Lung (tissue), 12 donors: Measurements from ENCODE around the gene LCN2. TPM values are rescaled to one million over a fixed set of nuclear protein-coding genes. Genes with fewer than 3 reads are reported as not detected.
"Not testable (repeated sequence)": the region's sequence is repeated elsewhere in the genome, so short reads cannot be mapped to it uniquely, and the experiment has no call there.

Source experiments
- ATAC-seq: fragments of 200-7000 bp; cut with Tn5 transposase; one replicate; pipeline ENCODE4 v1.9.1; 2020; ENCODE audit warnings: moderate number of reproducible peaks; ENCODE audit not compliant: insufficient read depth, low FRiP score
- DNase-seq, 3 donors: peaks; one replicate each; pipeline ENCODE4 v3.0.0-alpha.2; 2013 to 2017
- H3K27ac ChIP-seq, 2 donors: one replicate each; pipeline ENCODE4 v1.5.1; 2013; ENCODE audit warnings: mild to moderate bottlenecking in 2 of 2, moderate library complexity in 2 of 2, control low read depth in 1 of 2, inconsistent platforms in 1 of 2, low read depth in 1 of 2, low read length in 1 of 2
- H3K27me3 ChIP-seq, 3 donors: one replicate each; pipeline ENCODE4 v1.5.1; 2013; ENCODE audit warnings: low read length in 2 of 3; ENCODE audit not compliant: control insufficient read depth in 3 of 3, insufficient read depth in 3 of 3
- H3K36me3 ChIP-seq, 4 donors: one replicate each; pipeline ENCODE4 v1.5.1; 2013; ENCODE audit warnings: low read length in 4 of 4, mild to moderate bottlenecking in 1 of 4, moderate library complexity in 1 of 4; ENCODE audit not compliant: control insufficient read depth in 4 of 4, insufficient read depth in 4 of 4
- H3K4me1 ChIP-seq, 5 donors: one replicate each; pipeline ENCODE4 v1.5.1; 2013; ENCODE audit warnings: low read length in 5 of 5, mild to moderate bottlenecking in 2 of 5, moderate library complexity in 1 of 5; ENCODE audit not compliant: control insufficient read depth in 5 of 5, insufficient read depth in 5 of 5
- H3K4me3 ChIP-seq: one replicate; pipeline ENCODE4 v1.5.1; 2013; ENCODE audit warnings: mild to moderate bottlenecking, control low read depth, moderate library complexity
- H3K9ac ChIP-seq, 2 donors: one replicate each; pipeline ENCODE4 v1.5.1; 2013; ENCODE audit warnings: low read length in 2 of 2, control low read depth in 1 of 2; ENCODE audit not compliant: insufficient read depth in 1 of 2
- H3K9me3 ChIP-seq, 4 donors: one replicate each; pipeline ENCODE4 v1.5.1; 2013; ENCODE audit warnings: low read length in 3 of 4, mild to moderate bottlenecking in 1 of 4, moderate library complexity in 1 of 4; ENCODE audit not compliant: control insufficient read depth in 4 of 4, insufficient read depth in 3 of 4
- WGBS, 2 donors: extraction: QIAGEN DNeasy Blood & Tissue Kit; methylation state at CpG; one replicate each; pipeline ENCODE4 v1.1.7; 2013; 5-methylcytosine and 5-hydroxymethylcytosine counted together
- polyA plus RNA-seq, 2 donors: library from polyadenylated mRNA; stranded (reverse); fragments of 200-250 nt; gene quantifications; one replicate each; pipeline ENCODE4 v1.2.1, GENCODE V29; 2013
- total RNA-seq, 2 donors: library from RNA; depleted of rRNA in 1 of 2; stranded (reverse); fragments of >200 nt in 1 of 2; gene quantifications; one replicate each; pipeline ENCODE4 v1.2.1, GENCODE V29; 2014 to 2021
- TF ChIP-seq, protein P1 (sequence below): IDR thresholded peaks from 2 replicates; pipeline ENCODE4 v1.5.1; 2012; ENCODE audit warnings: mild to moderate bottlenecking; ENCODE audit errors: control extremely low read depth, extremely low read depth
- donor health status: control.
- donor health status: control.
- donor health status: Bipolar disorder and iron deficiency.
- donor health status: healthy.
- donor health status: DM: yes; HTN: yes; CAD: no.

Gene LCN2
- total and polyA plus RNA-seq, 4 donors, result 114 to 842 (median 295) TPM

- WGBS, 2 donors, result 87 to 93% methylated on average over 18 of the region's 18 CpGs
- Histone ChIP-seq H3K4me1 (peaks cover 0 to 8% (median 0%) of the 10 kb centered on the region in 5 donors), H3K36me3 (peaks cover 12 to 53% (median 35%) of the 10 kb centered on the region in 4 donors), H3K27ac (no peak overlapping the region), H3K9ac (no peak overlapping the region), H3K4me3 (no peak overlapping the region), H3K27me3 (no peaks in the 10 kb centered on the region), H3K9me3 (no peaks in the 10 kb centered on the region)
- ATAC-seq (no peak), DNase-seq (no peak)
- TF ChIP-seq, protein P1, sequence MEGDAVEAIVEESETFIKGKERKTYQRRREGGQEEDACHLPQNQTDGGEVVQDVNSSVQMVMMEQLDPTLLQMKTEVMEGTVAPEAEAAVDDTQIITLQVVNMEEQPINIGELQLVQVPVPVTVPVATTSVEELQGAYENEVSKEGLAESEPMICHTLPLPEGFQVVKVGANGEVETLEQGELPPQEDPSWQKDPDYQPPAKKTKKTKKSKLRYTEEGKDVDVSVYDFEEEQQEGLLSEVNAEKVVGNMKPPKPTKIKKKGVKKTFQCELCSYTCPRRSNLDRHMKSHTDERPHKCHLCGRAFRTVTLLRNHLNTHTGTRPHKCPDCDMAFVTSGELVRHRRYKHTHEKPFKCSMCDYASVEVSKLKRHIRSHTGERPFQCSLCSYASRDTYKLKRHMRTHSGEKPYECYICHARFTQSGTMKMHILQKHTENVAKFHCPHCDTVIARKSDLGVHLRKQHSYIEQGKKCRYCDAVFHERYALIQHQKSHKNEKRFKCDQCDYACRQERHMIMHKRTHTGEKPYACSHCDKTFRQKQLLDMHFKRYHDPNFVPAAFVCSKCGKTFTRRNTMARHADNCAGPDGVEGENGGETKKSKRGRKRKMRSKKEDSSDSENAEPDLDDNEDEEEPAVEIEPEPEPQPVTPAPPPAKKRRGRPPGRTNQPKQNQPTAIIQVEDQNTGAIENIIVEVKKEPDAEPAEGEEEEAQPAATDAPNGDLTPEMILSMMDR, result no peak
These were observed 41.6 kb upstream of the LCN2 start for GRCh38 chr9:128107468-128108268.

- no peaks in the 10 kb centered on the region for H3K27me3 ChIP-seq
These were observed 40.8 kb upstream of the LCN2 start for GRCh38 chr9:128108269-128109049.

GRCh38 chr9:128109050-128109709 lies 40.1 kb upstream of the LCN2 start:
- Histone ChIP-seq H3K9me3 (peaks cover 0 to 3% (median 0%) of the 10 kb centered on the region in 4 donors), H3K9ac (no peak overlapping the region), H3K4me3 (no peak overlapping the region), H3K36me3 (peaks cover 4 to 41% (median 25%) of the 10 kb centered on the region in 4 donors), H3K27ac (no peak overlapping the region), H3K27me3 (no peaks in the 10 kb centered on the region), H3K4me1 (peaks cover 0 to 3% (median 0%) of the 10 kb centered on the region in 5 donors)
- TF ChIP-seq, protein P1, result no peak
- ATAC-seq (no peak), DNase-seq (no peak)
- 71 to 84% methylated on average over 20 of the region's 20 CpGs for WGBS, 2 donors

More at GRCh38 chr9:128108269-128109049, 40.8 kb upstream of the LCN2 start:
- Histone ChIP-seq H3K36me3 (peaks cover 12 to 47% (median 30%) of the 10 kb centered on the region in 4 donors), H3K27ac (no peak overlapping the region), H3K4me3 (no peak overlapping the region), H3K9me3 (no peaks in the 10 kb centered on the region), H3K9ac (no peak overlapping the region), H3K4me1 (peaks cover 0 to 7% (median 0%) of the 10 kb centered on the region in 5 donors)
- ATAC-seq (no peak), DNase-seq (no peak)
- TF ChIP-seq, protein P1, result no peak
- WGBS, 2 donors, result 85 to 89% methylated on average over 15 of the region's 15 CpGs

GRCh38 chr9:128111726-128112125 lies 37.5 kb upstream of the LCN2 start:
- not testable (repeated sequence) for H3K9me3 ChIP-seq, DNase-seq, H3K4me3 ChIP-seq, H3K27me3 ChIP-seq, H3K4me1 ChIP-seq, H3K9ac ChIP-seq, ATAC-seq, H3K27ac ChIP-seq
- 85 to 91% methylated on average over 12 of the region's 12 CpGs for WGBS, 2 donors
- peaks cover 3 to 25% (median 12%) of the 10 kb centered on the region in 4 donors for H3K36me3 ChIP-seq
